ENCODE data around the gene FGD3. TPM values are rescaled to one million over a fixed set of nuclear protein-coding genes. Genes with fewer than 3 reads are reported as not detected.
A peak's percentile ranks its signal among the peaks of the same experiment; 100 is the strongest.

FGD3 gene
- total and polyA plus RNA-seq, 9 of the 15 experiments (the other 6 are each of a cell fraction or from before 2014, with no cell fraction given) = 0.07 to 1.3 (median 0.29) TPM

- FAIRE-seq (peak; percentile 61), DNase-seq (ENCODE audit: extremely low read depth in 1 of 4, low spot score in 3 of 4) (peak in 3 of 4 experiments; percentile 25 to 59 (median 37)), ATAC-seq (peak; percentile 75)
- no TSS peak for BruUV-seq (replicated peaks)
- Histone ChIP-seq H3K36me3 (ENCODE audit: control insufficient read depth, insufficient read depth, low read length) (no peaks in the 10 kb centered on the region), H3K4me1 (replicated peaks in 1 of 2; ENCODE audit: control insufficient read depth in 2 of 2, insufficient read depth in 2 of 2, low read length in 2 of 2) (no peaks in the 10 kb centered on the region), H3K79me2 (ENCODE audit: control insufficient read depth, insufficient read depth, low read length) (no peaks in the 10 kb centered on the region), H3K9me3 (replicated peaks; ENCODE audit: control insufficient read depth, insufficient read depth, low read depth, low read length) (no peaks in the 10 kb centered on the region), H3K9ac (ENCODE audit: insufficient read depth in 1 of 2, low read depth in 2 of 2, low read length in 2 of 2) (no peak overlapping the region), H3K27ac (ENCODE audit: extremely low read depth, low read depth, low read length) (no peak overlapping the region), H3K27me3 (ENCODE audit: control insufficient read depth in 2 of 2, insufficient read depth in 2 of 2, low read length in 2 of 2) (peaks cover 0 to 3% of the 10 kb centered on the region in 2 experiments; a peak in 1 of 5 replicates), H3K4me2 (ENCODE audit: insufficient read depth, low read length) (no peak overlapping the region), H4K20me1 (replicated peaks; ENCODE audit: control insufficient read depth, insufficient read depth, low read length) (no peaks in the 10 kb centered on the region), H3K4me3 (no peak overlapping the region), H2AFZ (ENCODE audit: low read depth, low read length) (no peak overlapping the region), H3K9me1 (ENCODE audit: control insufficient read depth, insufficient read depth, low read length) (no peaks in the 10 kb centered on the region)
- WGBS (ENCODE audit: insufficient coverage, low coverage, missing lambda C conversion rate) = 20% methylated on average over 6 of the region's 6 CpGs
- CTCF ChIA-PET (ENCODE audit: low intra/inter-chr PET ratio) = no interaction called here
- POLR2A ChIA-PET = no interaction called here
- intact Hi-C loops (cut with micrococcal nuclease) (no loop called here), in situ Hi-C loops (cut with MboI) (no loop called here)
- TF ChIP-seq SP2 (IDR thresholded peaks at IDR 0.05; ENCODE audit: extremely low read depth, low read depth, low read length, poor library complexity, severe bottlenecking) (no peak), LARP7 (IDR thresholded peaks at IDR 0.05) (no peak), ZNF212 (CRISPR knock-in tag; IDR thresholded peaks at IDR 0.05) (no peak), RAD21 (CRISPR knock-in tag; conservative IDR thresholded peaks at IDR 0.05 in 1 of 2, IDR thresholded peaks at IDR 0.05 in 1 of 2) (peak in 1 of 2 experiments; percentile 48; a peak in 2 of 4 replicates), GABPB1 (CRISPR knock-in tag; IDR thresholded peaks at IDR 0.05) (no peak), EHMT2 (IDR thresholded peaks at IDR 0.05) (0 out of 2 replicates have a peak, but pooled peaks have one; percentile 34), CTCF (IDR thresholded peaks at IDR 0.05 in 2 of 3, conservative IDR thresholded peaks at IDR 0.05 in 1 of 3; ENCODE audit: insufficient read depth in 2 of 3, low read depth in 1 of 3, low read length in 3 of 3) (peak; percentile 59 to 64 (median 61); a peak in 5 of 6 replicates), TOE1 (IDR thresholded peaks at IDR 0.05; ENCODE audit: borderline replicate concordance) (no peak), TOE1 (CRISPR knock-in tag; IDR thresholded peaks at IDR 0.05; ENCODE audit: borderline replicate concordance, low read depth) (no peak), HNRNPLL (IDR thresholded peaks at IDR 0.05; ENCODE audit: low read depth, low read length, poor library complexity, severe bottlenecking) (no peak), ZBTB8A (IDR thresholded peaks at IDR 0.05; ENCODE audit: partially characterized antibody) (no peak), MAFG (tag; conservative IDR thresholded peaks at IDR 0.05) (no peak), RAD51 (IDR thresholded peaks at IDR 0.05; ENCODE audit: borderline replicate concordance, low read depth) (no peak), GTF3C2 (IDR thresholded peaks at IDR 0.05; ENCODE audit: borderline replicate concordance, extremely low read depth, insufficient read length) (no peak), HDAC8 (tag; IDR thresholded peaks at IDR 0.05) (no peak), TCFL5 (CRISPR knock-in tag; conservative IDR thresholded peaks at IDR 0.05) (no peak), KHSRP (IDR thresholded peaks at IDR 0.05) (no peak)
Observed at GRCh38 chr9:92986176-92987119, 39.1 kb downstream of the FGD3 start.

Measured in K562 (cell line).